ENCODE measurements around the gene HID1. TPM values are rescaled to one million over a fixed set of nuclear protein-coding genes. Genes with fewer than 3 reads are reported as not detected.

The HID1 gene
- total and polyA plus RNA-seq, 2 donors (not counting 1 experiment from before 2014, with no cell fraction given): 3.9 to 4.0 TPM

DNA sequence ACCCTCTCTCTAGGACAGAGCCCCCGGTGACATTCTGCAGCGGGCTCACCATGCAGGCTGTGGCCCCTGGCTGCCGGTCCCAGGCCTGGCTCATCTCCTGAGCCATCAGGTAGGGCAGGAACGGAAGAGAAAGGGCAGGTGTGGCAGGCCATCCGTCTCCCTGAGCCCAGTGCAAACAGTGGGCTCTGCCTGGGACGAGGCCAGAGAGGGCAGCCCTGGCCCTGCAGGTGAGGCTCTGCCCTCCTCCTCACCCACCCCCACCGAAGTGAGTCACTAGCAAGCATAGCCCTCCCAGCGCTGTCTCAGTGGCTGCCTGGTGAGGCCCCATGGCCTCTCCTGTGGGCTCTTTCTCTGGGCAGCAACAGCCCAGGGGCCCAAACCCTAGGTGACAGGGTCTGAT, 22.4 kb downstream of the HID1 start:
- no peak overlapping the region for H3K4me2 ChIP-seq (replicated peaks; ENCODE audit: low read depth, low read length, poor library complexity, severe bottlenecking)
- no peaks in the 10 kb centered on the region for H3K79me2 ChIP-seq (ENCODE audit: control insufficient read depth, insufficient read depth, low read length)
- Mint-ChIP-seq H3K27ac (no peak overlapping the region), H3K9me3 (ENCODE audit: insufficient read depth) (no peaks in the 10 kb centered on the region), H3K27me3 (peaks cover 8% of the 10 kb centered on the region), H3K4me1 (no peaks in the 10 kb centered on the region), H3K4me3 (no peak overlapping the region)
- ChIA-PET CTCF (interaction anchor here (3.9 kb wide), 1 partner anchor 11 kb away, joined by 13 read pairs; no protein-coding TSS in a partner anchor), POLR2A (no interaction called here)
- no peak overlapping the region for H3K9ac ChIP-seq (ENCODE audit: low read length)
- TF ChIP-seq EZH2 (IDR thresholded peaks at IDR 0.05; ENCODE audit: borderline replicate concordance, insufficient read depth, low read depth, low read length, poor library complexity, severe bottlenecking): no peak
- TF ChIP-seq, protein P1, sequence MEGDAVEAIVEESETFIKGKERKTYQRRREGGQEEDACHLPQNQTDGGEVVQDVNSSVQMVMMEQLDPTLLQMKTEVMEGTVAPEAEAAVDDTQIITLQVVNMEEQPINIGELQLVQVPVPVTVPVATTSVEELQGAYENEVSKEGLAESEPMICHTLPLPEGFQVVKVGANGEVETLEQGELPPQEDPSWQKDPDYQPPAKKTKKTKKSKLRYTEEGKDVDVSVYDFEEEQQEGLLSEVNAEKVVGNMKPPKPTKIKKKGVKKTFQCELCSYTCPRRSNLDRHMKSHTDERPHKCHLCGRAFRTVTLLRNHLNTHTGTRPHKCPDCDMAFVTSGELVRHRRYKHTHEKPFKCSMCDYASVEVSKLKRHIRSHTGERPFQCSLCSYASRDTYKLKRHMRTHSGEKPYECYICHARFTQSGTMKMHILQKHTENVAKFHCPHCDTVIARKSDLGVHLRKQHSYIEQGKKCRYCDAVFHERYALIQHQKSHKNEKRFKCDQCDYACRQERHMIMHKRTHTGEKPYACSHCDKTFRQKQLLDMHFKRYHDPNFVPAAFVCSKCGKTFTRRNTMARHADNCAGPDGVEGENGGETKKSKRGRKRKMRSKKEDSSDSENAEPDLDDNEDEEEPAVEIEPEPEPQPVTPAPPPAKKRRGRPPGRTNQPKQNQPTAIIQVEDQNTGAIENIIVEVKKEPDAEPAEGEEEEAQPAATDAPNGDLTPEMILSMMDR (IDR thresholded peaks at IDR 0.05): no peak
- H4K20me1 ChIP-seq (ENCODE audit: control insufficient read depth, insufficient read depth, low read length, poor library complexity, severe bottlenecking): no peaks in the 10 kb centered on the region
- peaks cover 0 to 15% (median 0%) of the 10 kb centered on the region in 4 experiments for H3K27me3 ChIP-seq (replicated peaks in 1 of 4; ENCODE audit: control extremely low read depth in 1 of 4, control insufficient read depth in 3 of 4, insufficient read depth in 4 of 4, low read length in 3 of 4)
- no peak for ATAC-seq (ENCODE audit: low read depth)
- no peaks in the 10 kb centered on the region for H3K4me1 ChIP-seq (ENCODE audit: control insufficient read depth in 2 of 2, insufficient read depth in 2 of 2, low read length in 2 of 2)
- no peak overlapping the region for H3K4me3 ChIP-seq (ENCODE audit: control extremely low read depth in 1 of 5, extremely low read depth in 1 of 5, insufficient read depth in 1 of 5, low read depth in 2 of 5, low read length in 4 of 5)
- no peak overlapping the region for H2AFZ ChIP-seq (ENCODE audit: insufficient read depth, low read depth, low read length, poor library complexity, severe bottlenecking)
- no peaks in the 10 kb centered on the region for H3K36me3 ChIP-seq (replicated peaks in 1 of 2; ENCODE audit: control extremely low read depth in 1 of 2, control insufficient read depth in 1 of 2, extremely low read depth in 1 of 2, insufficient read depth in 2 of 2, low read length in 1 of 2)
- intact Hi-C loops (cut with micrococcal nuclease): no loop called here
- H3K27ac ChIP-seq (ENCODE audit: low read length in 2 of 2): no peak overlapping the region
- no peak for DNase-seq
- H3K9me3 ChIP-seq (ENCODE audit: control extremely low read depth in 1 of 3, control insufficient read depth in 2 of 3, insufficient read depth in 1 of 3, low read length in 2 of 3): peaks cover 0 to 4% (median 0%) of the 10 kb centered on the region in 3 donors
- WGBS (ENCODE audit: insufficient coverage): 76% methylated on average over 8 of the region's 8 CpGs

DNA sequence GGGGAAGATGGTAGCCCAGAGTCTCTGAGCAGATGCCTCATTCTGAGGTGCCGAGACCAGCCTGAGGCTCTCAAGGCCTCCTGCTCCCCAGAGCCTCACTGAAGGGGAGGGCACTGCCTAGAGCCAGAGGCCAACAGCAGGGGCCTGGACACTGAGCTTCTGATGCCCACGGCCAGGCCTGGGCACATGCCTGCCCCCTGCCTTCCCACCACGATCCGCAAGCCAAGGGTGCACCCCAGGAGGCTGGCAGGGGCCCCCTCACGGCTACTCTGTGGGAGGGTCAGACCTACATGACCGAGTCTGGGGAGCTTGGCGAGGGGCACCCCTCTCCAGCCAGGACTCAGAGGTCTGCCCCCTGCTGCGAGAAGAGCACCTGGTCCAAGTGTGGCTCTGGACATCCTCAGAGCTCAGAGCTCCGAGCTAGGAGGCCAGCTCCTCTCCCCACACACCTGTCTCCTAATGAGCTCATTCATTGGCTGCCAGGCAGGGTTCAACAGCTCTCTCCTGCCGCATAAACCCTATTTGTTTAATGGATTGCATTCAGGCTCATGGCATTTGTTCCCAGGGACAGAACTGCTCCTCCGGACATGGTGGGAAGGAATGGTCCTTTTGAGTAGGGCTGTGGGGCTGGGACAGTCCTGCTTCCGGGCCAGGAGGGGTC, 23.0 kb downstream of the HID1 start:
- Histone ChIP-seq H3K9me3 (ENCODE audit: control extremely low read depth in 1 of 3, control insufficient read depth in 2 of 3, insufficient read depth in 1 of 3, low read length in 2 of 3) (peaks cover 0 to 4% (median 0%) of the 10 kb centered on the region in 3 donors), H3K36me3 (replicated peaks in 1 of 2; ENCODE audit: control extremely low read depth in 1 of 2, control insufficient read depth in 1 of 2, extremely low read depth in 1 of 2, insufficient read depth in 2 of 2, low read length in 1 of 2) (no peaks in the 10 kb centered on the region), H3K27ac (ENCODE audit: low read length in 2 of 2) (no peak overlapping the region), H2AFZ (ENCODE audit: insufficient read depth, low read depth, low read length, poor library complexity, severe bottlenecking) (no peak overlapping the region), H4K20me1 (ENCODE audit: control insufficient read depth, insufficient read depth, low read length, poor library complexity, severe bottlenecking) (no peaks in the 10 kb centered on the region), H3K4me2 (replicated peaks; ENCODE audit: low read depth, low read length, poor library complexity, severe bottlenecking) (no peak overlapping the region), H3K9ac (ENCODE audit: low read length) (no peak overlapping the region), H3K4me3 (ENCODE audit: control extremely low read depth in 1 of 5, extremely low read depth in 1 of 5, insufficient read depth in 1 of 5, low read depth in 2 of 5, low read length in 4 of 5) (no peak overlapping the region), H3K79me2 (ENCODE audit: control insufficient read depth, insufficient read depth, low read length) (no peaks in the 10 kb centered on the region), H3K4me1 (ENCODE audit: control insufficient read depth in 2 of 2, insufficient read depth in 2 of 2, low read length in 2 of 2) (no peaks in the 10 kb centered on the region), H3K27me3 (replicated peaks in 1 of 4; ENCODE audit: control extremely low read depth in 1 of 4, control insufficient read depth in 3 of 4, insufficient read depth in 4 of 4, low read length in 3 of 4) (peaks cover 0 to 15% (median 0%) of the 10 kb centered on the region in 4 experiments)
- intact Hi-C loops (cut with micrococcal nuclease): no loop called here
- no peak for DNase-seq
- Mint-ChIP-seq H3K27me3 (peaks cover 10% of the 10 kb centered on the region), H3K9me3 (ENCODE audit: insufficient read depth) (no peaks in the 10 kb centered on the region), H3K4me3 (no peak overlapping the region), H3K27ac (no peak overlapping the region), H3K4me1 (no peaks in the 10 kb centered on the region)
- WGBS (ENCODE audit: insufficient coverage): 72% methylated on average over 11 of the region's 12 CpGs
- CTCF ChIA-PET: interaction anchor here (3.9 kb wide), 1 partner anchor 12 kb away, joined by 13 read pairs; no protein-coding TSS in a partner anchor
- ATAC-seq (ENCODE audit: low read depth): no peak
- POLR2A ChIA-PET: no interaction called here
- TF ChIP-seq EZH2 (IDR thresholded peaks at IDR 0.05; ENCODE audit: borderline replicate concordance, insufficient read depth, low read depth, low read length, poor library complexity, severe bottlenecking): no peak
- TF ChIP-seq, protein P1 (IDR thresholded peaks at IDR 0.05): no peak

Measured in B cell (primary cell).